ENCODE data around the gene TRIOBP. TPM values are rescaled to one million over a fixed set of nuclear protein-coding genes. Genes with fewer than 3 reads are reported as not detected.

The TRIOBP gene
- total and polyA plus RNA-seq, 2 of the 13 experiments (the other 11 are each of a cell fraction or from before 2014, with no cell fraction given): 6.1 to 15.4 TPM

DNA sequence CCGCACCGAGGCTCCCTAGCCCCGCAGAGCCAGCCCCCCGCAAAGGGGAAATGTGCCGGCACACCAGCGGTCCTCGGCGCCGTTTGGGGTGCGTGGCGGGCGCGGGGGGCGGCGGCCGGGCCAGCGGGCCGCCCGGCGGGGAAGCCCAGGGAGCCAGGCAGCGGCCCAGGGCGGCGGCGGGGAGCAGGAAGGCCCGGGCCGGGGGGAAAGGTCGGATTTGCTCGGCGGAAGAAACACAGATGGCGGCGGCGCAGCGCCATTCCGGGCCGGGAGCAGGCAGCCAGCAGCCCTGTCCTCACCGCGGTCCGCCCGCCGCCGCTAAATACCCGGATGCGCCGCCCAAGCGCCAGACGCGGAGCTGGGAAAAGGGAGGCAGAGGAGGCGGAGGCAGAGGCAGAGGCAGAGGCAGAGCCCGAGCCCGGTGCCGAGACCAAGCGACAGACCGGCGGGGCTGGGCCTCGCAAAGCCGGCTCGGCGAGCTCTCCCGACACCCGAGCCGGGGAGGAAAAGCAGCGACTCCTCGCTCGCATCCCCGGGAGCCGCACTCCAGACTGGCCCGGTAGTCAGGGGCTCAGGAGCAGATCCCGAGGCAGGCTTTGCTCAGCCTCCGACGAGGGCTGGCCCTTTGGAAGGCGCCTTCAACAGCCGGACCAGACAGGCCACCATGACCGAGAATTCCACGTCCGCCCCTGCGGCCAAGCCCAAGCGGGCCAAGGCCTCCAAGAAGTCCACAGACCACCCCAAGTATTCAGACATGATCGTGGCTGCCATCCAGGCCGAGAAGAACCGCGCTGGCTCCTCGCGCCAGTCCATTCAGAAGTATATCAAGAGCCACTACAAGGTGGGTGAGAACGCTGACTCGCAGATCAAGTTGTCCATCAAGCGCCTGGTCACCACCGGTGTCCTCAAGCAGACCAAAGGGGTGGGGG is 108.3 kb downstream of the TRIOBP start (continued):
- no peak for TF ChIP-seq ETS1 (CRISPR knock-in tag; IDR thresholded peaks at IDR 0.05)
- peak; percentile 50 for TF ChIP-seq DMAP1 (CRISPR knock-in tag; IDR thresholded peaks at IDR 0.05)
- no peak for TF ChIP-seq ZNF780A (CRISPR knock-in tag; IDR thresholded peaks at IDR 0.05)
- no peak for TF ChIP-seq SMC3 (IDR thresholded peaks at IDR 0.05; ENCODE audit: low read length)
- no peak for TF ChIP-seq SRF (IDR thresholded peaks at IDR 0.05; ENCODE audit: low read depth, low read length)
- TF ChIP-seq, protein P1, sequence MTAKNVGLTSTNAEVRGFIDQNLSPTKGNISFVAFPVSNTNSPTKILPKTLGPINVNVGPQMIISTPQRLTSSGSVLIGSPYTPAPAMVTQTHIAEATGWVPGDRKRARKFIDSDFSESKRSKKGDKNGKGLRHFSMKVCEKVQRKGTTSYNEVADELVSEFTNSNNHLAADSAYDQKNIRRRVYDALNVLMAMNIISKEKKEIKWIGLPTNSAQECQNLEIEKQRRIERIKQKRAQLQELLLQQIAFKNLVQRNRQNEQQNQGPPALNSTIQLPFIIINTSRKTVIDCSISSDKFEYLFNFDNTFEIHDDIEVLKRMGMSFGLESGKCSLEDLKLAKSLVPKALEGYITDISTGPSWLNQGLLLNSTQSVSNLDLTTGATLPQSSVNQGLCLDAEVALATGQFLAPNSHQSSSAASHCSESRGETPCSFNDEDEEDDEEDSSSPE (CRISPR knock-in tag; IDR thresholded peaks at IDR 0.05): 0 out of 2 replicates have a peak, but pooled peaks have one; percentile 19
- TF ChIP-seq MYNN (CRISPR knock-in tag; IDR thresholded peaks at IDR 0.05; ENCODE audit: low read depth): no peak; the same call in 1 of the 2 replicates
- no peak for TF ChIP-seq ZNF367 (CRISPR knock-in tag; IDR thresholded peaks at IDR 0.05; ENCODE audit: borderline replicate concordance)
- TF ChIP-seq KIAA2018 (CRISPR knock-in tag; IDR thresholded peaks at IDR 0.05; ENCODE audit: borderline replicate concordance): no peak
- TF ChIP-seq KMT2B (CRISPR knock-in tag; IDR thresholded peaks at IDR 0.05): peak; percentile 37; the same call in 1 of the 2 replicates
- TF ChIP-seq ZFP36 (IDR thresholded peaks at IDR 0.05; ENCODE audit: borderline replicate concordance, low read depth, low read length, partially characterized antibody): no peak
- no peak for TF ChIP-seq ZNF256 (CRISPR knock-in tag; conservative IDR thresholded peaks at IDR 0.05)
- no peak for TF ChIP-seq CTCF (CRISPR knock-in tag; IDR thresholded peaks at IDR 0.05)
- no peak for TF ChIP-seq ZNF549 (CRISPR knock-in tag; IDR thresholded peaks at IDR 0.05)
- peak; percentile 11; the same call in 1 of the 2 replicates for TF ChIP-seq RFX3 (CRISPR knock-in tag; IDR thresholded peaks at IDR 0.05)
- peak; percentile 95 to 99 for TF ChIP-seq POLR2A (IDR thresholded peaks at IDR 0.05; ENCODE audit: insufficient read depth in 1 of 2, low read depth in 2 of 2, low read length in 2 of 2)
